GM15510 (cell line): ENCODE results near the gene CDK5R2.

ENCODE experiments used
- POLR2A ChIP-seq: IDR thresholded peaks from 3 replicates; pipeline ENCODE4 v1.6.1; 2011; ENCODE audit warnings: borderline replicate concordance; ENCODE audit not compliant: insufficient read length; ENCODE audit errors: extremely low read depth

CDK5R2 gene

GRCh38 chr2:218982586-218983262 lies 23.3 kb downstream of the CDK5R2 start:
- no peak for TF ChIP-seq POLR2A

GRCh38 chr2:218983263-218983933 lies 23.9 kb downstream of the CDK5R2 start:
- no peak for TF ChIP-seq POLR2A

- TF ChIP-seq POLR2A = no peak
Observed at GRCh38 chr2:218983934-218984238, 24.4 kb downstream of the CDK5R2 start.

GRCh38 chr2:218984239-218985020 lies 25.0 kb downstream of the CDK5R2 start:
- TF ChIP-seq POLR2A = no peak

GRCh38 chr2:218985021-218985324 lies 25.5 kb downstream of the CDK5R2 start, which contains the start of gene FEV:
TSS of gene FEV (minus strand) at chr2:218985184. CDS start at chr2:218985075, 109 bp downstream.
- TF ChIP-seq POLR2A = no peak

GRCh38 chr2:218985325-218986091 lies 26.0 kb downstream of the CDK5R2 start:
- TF ChIP-seq POLR2A = no peak

GRCh38 chr2:218986148-218986761 lies 26.8 kb downstream of the CDK5R2 start:
- no peak for TF ChIP-seq POLR2A

GRCh38 chr2:218988164-218988563 lies 28.7 kb downstream of the CDK5R2 start:
- TF ChIP-seq POLR2A = no peak

- TF ChIP-seq POLR2A = no peak
Observed at GRCh38 chr2:218988650-218989049, 29.2 kb downstream of the CDK5R2 start.

- TF ChIP-seq POLR2A = no peak
Observed at GRCh38 chr2:218990052-218990451, 30.6 kb downstream of the CDK5R2 start.

GRCh38 chr2:218990612-218991011 lies 31.1 kb downstream of the CDK5R2 start:
- TF ChIP-seq POLR2A = no peak

- no peak for TF ChIP-seq POLR2A
Observed at GRCh38 chr2:218991674-218992168, 32.3 kb downstream of the CDK5R2 start.

- TF ChIP-seq POLR2A = no peak
Observed at GRCh38 chr2:218992196-218992595, 32.7 kb downstream of the CDK5R2 start.

GRCh38 chr2:218992703-218993344 lies 33.4 kb downstream of the CDK5R2 start:
- no peak for TF ChIP-seq POLR2A

- TF ChIP-seq POLR2A = no peak
Observed at GRCh38 chr2:218993345-218994315, 34.2 kb downstream of the CDK5R2 start, which contains the start of gene CRYBA2. TSS of gene CRYBA2 (minus strand) at chr2:218993422. CDS start at chr2:218993176, 246 bp downstream.
